Measurements from ENCODE around the gene GAPDHS.

DNA sequence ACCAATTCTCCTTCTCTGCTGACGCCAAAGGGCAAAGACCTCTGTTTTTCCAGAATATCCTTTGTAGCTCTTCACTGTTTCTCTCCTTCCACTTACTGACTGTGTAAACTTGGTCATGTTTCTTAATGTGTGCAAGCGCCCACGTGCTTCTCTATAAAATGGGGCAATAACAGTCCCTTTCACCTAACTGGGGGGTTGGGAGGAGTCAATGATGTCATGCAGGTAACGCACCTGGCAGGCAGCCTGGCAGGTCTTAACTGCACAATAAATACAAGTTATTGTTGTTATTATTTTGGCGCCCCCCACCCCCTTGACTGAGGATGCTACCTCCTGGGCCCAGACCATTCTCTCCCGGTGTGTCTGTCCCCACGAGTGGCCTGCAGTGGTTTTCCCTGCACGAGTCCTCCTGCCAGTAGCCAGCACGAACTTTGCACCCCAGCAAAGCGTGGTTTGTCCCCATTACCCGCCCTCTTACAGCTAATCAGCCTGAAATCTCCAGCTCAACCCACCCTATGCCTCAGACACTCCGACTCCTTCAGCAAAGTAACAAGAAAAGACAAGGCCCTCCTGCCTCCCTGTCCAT, 10.4 kb upstream of the GAPDHS start:
- TF ChIP-seq EZH2 (IDR thresholded peaks at IDR 0.05; ENCODE audit: borderline replicate concordance, low read depth, low read length, severe bottlenecking) (no peak), CTCF (IDR thresholded peaks at IDR 0.05; ENCODE audit: borderline replicate concordance, extremely low read depth, low read length, poor library complexity, severe bottlenecking) (no peak)
